Fibroblast of skin of left biceps (primary cell): ENCODE results near the gene HS3ST3A1.
"Not testable (repeated sequence)": the region's sequence is repeated elsewhere in the genome, so short reads cannot be mapped to it uniquely, and the experiment has no call there.

Source experiments
- DNase-seq, 2 experiments: peaks; one replicate each; pipeline ENCODE4 v3.0.0-alpha.2; 2013; ENCODE audit warnings: low read depth in 2 of 2

HS3ST3A1 gene

GRCh38 chr17:13538841-13539411 is 62.8 kb downstream of the HS3ST3A1 start:
- DNase-seq = no peak

DNA sequence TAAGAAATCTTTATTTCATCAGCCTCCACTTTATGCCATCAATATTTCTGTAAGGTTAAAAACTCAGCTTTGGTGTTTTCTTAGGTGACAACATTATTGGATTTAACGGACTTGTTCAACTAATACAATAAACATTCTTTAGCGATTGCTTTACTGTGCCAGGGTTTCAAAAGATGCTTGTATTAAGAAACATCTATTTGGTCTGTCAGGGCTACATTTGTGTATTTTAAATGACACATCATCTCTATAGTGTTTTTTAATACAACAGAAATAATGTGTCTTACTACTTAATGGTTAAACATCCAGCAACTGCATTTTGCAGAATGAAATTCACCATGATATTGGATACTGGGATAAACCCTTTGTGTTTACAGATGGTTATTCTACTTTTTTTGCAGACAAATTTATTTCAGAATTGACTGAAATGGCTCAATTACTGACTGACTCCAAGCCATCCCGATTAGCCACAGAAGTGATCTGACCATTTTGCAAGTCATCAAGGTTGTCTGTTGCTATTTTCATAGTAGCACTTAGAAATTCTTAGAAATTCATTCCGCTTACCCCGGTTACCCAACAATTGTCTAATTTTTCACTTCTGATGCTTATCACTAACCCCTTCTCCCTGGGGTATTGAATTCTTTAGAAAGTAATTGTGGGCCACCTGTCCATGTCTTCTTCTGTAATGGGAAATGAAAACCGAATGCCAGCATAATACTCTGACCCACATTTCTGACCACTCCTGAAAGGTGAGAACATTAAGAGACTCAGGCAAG is 63.7 kb downstream of the HS3ST3A1 start:
- DNase-seq = no peak

DNA sequence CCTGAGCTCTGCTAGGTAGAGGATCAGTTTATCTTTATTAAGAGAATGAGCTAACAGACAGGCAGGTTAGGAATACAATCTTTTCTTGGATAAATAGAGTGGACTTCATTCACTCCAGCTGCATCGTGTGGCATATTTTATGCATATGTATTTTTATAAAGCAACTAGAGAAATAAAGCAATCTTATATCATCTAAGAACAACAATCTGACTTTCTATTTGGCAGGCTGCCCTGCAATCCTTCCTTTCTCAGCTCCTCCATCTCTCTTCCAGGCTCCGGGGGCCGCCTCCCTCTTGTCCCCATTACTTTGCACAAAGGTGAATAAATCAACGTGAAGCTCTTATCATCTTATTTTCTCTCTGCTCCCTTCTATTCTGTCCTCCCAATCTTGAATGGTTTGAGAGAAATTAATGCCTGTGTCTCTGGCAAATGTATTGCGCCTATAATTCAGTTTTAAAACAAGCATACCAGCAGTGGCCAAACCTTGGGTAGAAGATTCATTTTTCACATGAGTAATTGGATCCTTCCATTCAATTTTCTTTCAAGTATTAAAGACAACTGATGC is 64.5 kb downstream of the HS3ST3A1 start:
- DNase-seq = no peak

DNA sequence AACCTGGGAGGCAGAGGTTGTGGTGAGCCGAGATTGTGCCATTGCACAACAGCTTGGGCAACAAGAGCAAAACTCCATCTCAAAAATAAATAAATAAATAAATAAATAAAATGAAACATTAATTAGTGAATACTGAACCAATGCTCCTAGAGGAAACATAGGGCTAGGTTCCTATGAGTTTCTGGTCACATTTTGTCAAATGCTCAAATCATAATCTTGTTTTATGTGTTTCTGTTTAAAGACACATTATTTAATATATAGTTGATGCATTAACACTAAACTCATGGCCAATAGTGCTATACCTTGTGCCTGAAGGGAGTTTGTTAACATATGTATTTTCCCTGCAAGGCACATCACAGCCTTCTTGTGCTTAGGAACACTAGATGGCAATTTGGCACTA is 66.8 kb downstream of the HS3ST3A1 start:
- DNase-seq = no peak

GRCh38 chr17:13531721-13532120 is 70.0 kb downstream of the HS3ST3A1 start:
- no peak for DNase-seq

DNA sequence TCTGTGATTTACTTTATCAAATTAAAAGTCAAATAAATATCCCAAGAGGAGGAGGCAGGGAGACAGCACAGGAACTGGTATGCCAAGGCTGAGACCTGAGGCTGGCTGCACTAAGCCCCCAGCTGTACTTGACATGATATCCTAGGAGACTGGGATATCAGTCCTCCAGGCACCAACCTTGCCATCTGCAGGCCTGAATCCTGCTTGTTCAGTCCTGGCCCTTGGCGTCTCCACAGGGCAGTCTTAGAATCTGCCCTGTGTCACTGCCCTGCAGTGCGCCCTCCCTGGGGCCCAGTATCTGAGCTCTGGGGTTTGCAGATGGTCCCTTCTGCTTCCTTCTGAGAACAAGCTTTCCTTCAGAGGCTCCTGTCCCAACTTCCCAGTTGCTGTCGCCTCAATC is 75.9 kb downstream of the HS3ST3A1 start:
- DNase-seq = no peak

DNA sequence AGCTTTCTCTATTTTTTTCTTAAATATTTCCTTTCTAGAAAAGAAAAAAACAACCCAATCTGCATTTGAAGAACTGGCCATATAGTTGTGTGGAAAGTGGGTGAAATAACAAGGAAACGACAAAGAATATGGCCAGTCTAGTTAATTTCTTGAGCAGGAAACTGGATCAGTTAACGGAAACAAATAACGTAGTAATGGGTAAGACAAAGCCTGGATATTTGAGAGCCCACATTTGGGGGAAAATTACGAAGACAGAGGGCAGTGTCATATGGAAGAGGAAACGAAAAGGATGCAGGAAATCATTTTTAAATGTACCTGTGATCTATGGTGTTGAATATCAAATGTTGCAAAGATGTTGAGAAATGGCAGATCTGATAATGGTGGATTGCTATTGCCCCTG is 78.6 kb downstream of the HS3ST3A1 start:
- no peak for DNase-seq

DNA sequence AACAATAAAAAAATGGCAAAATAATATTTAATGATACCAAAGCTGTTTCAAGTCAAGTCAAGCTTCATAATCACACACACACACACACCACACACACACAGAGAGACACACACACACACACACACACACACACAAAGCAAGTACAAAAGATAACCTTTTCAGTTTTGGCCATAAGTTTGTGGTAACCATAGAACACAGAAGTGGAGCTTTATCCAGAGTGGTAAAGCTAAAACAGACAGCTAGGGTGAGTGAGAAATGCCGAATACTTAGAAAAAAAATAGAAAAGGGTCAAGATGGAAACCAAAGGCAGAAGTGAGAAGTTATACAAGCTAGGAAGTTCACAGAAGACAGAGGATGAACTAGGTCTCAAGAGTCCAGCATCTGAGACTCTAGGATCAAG is 79.0 kb downstream of the HS3ST3A1 start:
- no peak for DNase-seq

DNA sequence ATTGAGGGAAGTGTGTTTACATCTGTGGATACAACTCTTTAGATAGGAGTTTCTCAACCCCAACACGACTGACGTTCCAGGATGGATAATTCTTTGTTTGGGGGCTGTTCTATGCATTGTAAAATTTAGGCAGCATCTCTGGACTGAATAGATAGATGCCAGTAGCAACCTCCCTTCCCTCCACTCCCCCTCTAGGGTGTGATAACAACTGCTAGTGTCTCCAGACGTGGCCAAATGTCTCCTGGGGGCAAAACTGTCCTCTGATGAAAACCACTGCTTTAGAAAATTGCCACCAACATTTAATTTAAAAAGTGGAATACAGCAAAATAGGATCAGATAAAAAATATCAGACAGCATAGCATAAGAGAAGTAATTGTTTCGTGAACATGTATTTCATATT is 79.9 kb downstream of the HS3ST3A1 start:
- DNase-seq = no peak

- DNase-seq = peak; percentile 78 to 83
Measured at GRCh38 chr17:13520899-13521572, 80.7 kb downstream of the HS3ST3A1 start.

GRCh38 chr17:13518261-13519000 is 83.3 kb downstream of the HS3ST3A1 start:
- peak; percentile 22 to 24 for DNase-seq

DNA sequence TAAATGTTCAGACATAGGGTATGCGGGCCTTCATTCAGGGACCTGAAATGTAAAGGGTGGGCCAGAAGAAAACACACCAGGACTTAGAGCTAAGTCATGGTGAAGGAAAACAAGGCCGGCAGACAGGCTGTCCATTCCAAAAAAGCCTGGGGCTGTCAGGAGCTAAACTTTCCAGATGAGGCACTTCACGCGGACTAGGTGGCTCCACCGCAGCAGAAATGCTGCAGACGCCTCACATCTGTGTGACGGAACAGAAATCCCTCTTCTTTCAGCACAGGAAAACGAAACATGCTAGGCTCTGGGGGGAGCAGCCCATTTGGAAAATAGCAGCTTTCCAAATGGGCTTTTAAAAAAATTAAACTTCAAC is 88.7 kb downstream of the HS3ST3A1 start:
- peak; percentile 21 to 23 for DNase-seq

DNA sequence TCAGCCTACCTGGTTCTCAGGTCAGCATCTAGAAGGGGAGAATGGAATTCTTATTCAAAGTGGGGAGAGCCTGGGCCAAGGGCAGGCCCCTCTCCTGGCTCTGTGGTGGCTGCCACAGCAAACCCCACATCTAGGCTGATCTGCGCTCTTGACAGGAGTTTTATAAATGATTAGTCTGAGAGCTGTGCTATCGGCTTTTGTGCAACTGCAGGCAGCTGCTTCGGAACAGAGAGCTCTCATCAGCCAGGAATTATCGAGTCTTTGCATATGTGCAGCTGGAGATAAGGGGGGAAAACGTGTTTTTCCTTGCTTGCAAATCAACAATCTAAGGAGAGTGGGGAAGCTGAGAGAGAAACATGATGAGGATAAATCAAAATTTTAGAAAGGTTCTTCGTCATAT is 91.7 kb downstream of the HS3ST3A1 start:
- DNase-seq = peak; percentile 14 to 29

- no peak for DNase-seq
Measured at GRCh38 chr17:13509527-13509926, 92.2 kb downstream of the HS3ST3A1 start.

DNA sequence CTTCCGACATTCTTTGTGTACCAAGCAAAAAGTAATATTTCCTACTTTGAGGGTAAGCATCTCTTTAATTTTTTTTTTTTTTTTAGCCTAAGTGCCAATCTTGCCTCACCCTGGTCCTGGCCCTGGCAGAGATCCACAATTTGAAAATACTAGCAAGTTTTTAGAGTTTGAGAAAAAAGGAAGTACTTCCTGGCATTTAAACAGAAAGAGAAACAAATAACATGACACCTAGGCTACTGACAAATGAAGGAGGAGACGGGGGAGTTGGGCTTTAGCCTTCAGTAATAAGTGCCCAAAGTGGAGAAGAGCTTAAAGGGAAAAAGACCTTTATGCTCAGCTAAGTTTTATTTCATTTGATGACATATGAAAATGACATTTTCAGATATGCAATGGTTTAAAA is 92.8 kb downstream of the HS3ST3A1 start:
- DNase-seq = no peak

- DNase-seq = no peak
Measured at GRCh38 chr17:13503526-13503925, 98.2 kb downstream of the HS3ST3A1 start.

GRCh38 chr17:13502263-13502662 is 99.5 kb downstream of the HS3ST3A1 start:
- DNase-seq = no peak

DNA sequence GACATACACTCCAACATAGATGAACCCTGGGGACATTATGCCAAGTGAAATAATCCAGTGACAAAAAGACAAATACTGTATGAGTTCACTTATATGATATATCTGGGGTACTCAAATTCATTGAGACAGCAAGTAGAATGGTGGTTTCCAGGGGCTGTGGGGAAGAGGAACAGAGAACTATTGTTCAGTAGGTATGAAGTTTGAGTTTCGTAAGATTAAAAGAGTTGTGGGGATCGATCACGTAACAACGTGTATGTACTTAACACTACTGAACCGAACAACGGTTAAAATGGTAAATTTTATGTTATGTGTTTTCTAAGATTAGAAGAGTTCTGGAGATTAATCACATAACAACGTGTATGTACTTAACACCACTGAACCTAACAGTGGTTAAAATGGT is 100.8 kb downstream of the HS3ST3A1 start:
- DNase-seq = no peak

- DNase-seq = no peak
Measured at GRCh38 chr17:13498184-13498583, 103.5 kb downstream of the HS3ST3A1 start.

- DNase-seq = not testable (repeated sequence)
Measured at GRCh38 chr17:13496553-13497056, 105.1 kb downstream of the HS3ST3A1 start.

DNA sequence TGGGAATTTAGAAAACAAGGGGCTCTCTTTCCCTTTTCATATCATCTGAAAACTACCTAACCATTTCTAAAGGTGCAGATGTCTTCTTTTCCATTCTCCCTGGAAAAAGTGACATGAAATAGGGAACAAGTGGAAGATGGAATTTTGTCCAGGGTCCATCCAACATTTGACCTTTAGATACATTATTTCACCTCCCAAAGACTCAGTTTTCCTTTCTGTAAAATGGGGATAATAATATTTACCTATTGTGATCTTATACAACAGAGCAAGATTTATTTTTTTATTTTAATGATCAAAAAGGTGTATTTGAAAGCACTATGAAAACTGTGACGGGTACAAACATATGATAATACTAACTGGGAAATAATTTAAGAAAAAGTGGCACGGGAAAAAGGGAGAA is 106.3 kb downstream of the HS3ST3A1 start:
- no peak for DNase-seq

DNA sequence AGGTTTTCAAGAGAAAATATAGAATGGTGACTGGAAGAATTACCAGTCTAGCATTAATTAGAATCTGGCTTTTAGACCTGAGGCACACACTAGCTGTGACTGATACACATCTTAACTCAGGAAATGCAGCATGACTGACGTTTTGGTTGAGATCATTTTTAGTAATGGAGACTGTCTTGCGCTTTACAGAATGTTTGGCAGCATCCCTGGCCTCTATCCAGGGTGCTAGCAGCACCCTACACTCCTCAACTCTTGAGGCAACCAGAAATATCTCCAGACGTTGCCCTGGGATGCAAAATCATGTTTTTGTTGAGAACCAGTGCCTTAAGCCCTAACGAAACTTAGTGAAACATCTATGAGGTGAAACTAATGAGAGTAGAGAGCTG is 109.0 kb downstream of the HS3ST3A1 start:
- no peak for DNase-seq
